ENCODE results near the gene GALNT7.
"Not testable (repeated sequence)": the region's sequence is repeated elsewhere in the genome, so short reads cannot be mapped to it uniquely, and the experiment has no call there.

The GALNT7 gene

DNA sequence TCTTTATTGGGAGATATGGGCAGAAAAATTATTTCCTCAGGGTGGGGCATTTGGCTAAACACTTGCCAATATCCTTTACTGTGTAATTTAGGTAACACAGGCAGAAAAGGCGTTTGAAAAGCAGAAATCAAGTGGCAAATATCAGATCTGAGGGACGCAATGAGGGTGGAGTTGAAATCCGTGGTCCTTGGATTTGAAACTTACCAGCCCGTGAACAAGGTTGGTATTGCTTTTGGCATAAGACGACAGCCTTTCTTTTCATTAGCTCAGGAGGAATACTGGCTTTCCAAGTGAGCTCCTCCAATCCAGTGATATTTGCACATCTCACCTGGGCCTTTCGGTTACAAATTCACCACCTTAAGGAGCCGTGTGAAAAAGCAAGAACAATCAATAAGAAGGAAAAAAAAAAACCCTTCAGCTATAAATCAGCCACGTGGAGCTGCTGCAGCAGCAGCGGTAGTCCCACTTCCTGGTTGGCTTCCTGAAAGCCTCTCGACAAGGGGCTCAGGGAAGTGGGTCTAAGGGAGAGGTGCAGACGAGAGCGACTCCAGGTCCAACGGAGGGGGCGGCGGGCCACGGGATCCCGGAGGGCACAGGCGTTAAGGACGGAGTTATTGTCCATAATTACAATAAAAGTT is 734 bp upstream of the GALNT7 start:
- DNase-seq: no peak

DNA sequence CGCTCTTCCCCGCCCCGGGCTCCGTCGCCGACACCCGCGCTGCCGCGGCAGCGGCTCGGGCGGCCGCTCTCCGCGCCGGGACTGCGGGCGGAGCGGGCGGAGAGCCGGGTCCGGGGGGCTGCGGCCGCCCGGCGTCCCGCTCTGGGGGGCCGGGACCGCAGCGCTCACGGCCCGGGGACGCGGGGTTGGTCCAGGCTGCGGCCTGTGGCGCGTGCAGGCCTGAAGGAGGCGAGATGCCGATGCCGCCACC is 492 bp downstream of the GALNT7 start:
- DNase-seq: no peak

DNA sequence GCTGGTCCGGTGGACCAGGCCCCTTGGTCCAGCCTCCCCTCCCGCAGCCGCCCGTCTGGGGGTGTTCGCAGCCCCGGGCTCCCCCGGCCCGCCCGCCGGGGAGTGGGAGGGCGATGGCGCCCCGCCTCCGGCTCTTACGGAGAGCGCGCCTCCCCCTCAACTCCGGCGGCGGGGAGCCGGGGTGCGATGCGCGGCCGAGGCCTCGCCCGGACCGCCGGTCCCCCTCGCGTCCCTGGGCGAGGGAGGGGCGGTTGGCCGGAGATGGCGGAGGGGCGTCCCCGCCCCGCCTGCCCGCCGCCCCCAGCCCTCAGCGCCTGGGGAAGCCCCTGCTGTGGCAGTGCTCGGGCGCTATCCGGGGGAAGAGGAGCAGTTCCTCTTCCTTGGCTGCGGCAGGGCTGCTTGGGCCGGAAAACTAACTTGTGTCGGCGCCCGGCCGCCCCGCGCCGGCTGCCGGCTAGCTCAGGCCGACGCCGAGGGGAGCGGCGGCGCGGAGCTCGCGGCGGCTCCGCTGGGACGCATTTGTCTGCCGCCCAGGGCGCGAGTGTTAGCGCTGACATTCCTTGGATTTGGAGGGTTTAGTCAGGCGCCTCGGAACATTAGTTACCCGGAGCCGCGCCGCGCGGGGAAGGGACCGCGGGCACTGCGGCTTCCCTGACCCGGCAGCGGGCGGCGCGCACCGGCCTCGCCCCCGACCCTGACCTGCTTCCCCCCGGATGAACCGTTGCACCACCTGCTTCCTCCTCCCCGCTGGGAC is 994 bp downstream of the GALNT7 start:
- DNase-seq: peak; percentile 49

DNA sequence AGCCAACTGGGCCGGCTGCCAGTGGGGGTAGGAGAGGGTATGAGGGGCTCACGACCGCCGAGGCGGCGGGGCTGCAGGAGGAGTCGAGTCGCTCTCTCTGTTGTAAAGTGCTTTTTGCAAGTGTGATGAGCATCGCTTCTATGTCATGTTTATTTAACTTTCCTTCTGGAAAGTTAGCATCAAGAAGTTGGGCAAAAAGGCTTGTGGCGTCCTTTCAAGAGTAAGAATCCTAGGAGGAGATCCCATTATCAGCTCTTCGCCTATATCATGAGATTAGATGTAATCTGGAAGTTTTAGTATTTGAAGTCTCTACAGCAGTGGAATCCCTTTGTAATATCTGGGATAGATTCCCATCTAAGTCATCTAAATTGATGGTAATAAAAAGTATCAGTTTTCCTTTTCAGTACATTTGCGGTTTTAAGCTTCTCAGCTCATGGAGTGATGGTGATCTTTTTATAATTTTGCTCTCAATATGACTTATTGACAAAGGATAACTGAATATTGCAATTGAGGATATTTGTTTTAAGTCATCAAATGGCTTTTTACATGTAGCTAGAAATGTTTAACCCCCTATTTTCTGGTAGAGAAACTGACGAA is 1.7 kb downstream of the GALNT7 start:
- no peak for DNase-seq

DNA sequence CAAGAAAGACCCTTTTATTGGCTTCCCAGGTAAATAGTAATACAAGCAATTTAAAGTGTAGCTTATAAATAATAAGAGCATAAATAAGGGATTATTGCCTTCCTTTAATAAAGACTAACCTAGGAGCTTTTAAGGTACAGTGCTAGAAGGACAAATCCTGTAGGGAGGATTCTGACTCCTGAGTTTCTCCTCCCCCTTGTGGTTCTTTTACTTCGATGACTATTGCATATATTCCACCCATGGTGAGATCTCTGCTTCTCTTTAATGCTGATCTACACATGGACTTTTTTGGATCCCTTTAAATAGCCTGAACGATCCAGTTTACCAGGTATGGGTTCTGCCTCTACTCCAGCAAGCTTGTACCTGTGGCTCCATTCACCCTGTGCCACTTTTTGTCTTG is 2.5 kb downstream of the GALNT7 start:
- DNase-seq: peak; percentile 42

DNA sequence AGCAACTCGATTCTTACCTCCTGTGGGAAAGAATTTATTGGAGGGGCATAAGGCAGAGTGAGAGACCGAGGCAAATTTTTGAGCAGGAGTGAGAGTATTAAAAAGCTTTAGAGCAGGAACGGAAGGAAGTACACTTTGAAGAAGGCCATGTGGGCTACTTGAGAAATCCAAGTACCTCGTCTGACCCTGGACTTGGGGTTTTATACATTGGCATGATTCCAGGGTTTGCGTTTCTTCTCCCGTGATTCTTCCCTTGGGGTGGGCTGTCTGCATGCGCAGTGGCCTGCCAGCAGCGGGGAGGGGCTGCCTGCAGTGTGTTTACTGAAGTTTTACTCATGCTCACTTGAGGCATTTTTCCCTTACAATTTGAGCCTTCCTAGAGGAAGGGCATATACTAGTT is 3.4 kb downstream of the GALNT7 start:
- DNase-seq: no peak

DNA sequence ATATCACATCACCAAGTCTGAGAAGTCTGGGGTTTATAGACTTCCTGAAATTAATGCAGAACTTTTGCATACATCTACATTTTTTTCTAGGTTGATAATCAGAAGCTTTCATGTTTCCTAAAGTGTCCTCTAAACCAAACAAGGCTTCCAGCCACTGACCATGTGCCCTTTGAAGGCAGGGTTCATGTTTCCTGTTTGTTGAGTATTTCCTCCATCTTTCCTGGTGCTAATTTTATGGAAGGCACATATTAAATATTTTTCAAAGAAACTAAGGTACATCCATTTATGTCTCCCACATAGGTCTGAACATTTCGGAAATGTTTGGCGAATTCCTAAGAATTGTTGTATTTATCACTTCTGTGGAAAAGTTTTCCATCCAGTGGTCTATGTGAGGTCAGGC is 5.6 kb downstream of the GALNT7 start:
- DNase-seq: no peak

DNA sequence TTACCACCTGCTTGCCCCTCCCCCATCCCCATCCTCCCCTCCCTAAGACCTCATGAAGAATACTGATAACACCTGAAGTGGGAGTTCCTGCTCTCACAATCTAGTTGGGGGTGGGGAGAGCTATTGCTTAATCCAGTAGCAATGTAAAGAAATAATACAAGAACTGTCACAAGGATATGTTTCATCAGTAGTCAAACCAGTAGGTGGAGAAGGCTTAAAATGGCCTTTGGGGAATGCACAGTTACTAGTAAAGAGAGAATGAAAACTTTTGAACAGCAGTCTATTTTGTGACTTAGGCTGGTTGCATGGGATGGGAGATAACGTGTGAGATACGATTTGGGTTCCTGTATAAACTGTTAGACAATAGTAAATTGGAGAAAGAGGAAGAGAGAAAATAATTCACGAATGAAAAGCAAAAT is 6.0 kb downstream of the GALNT7 start:
- DNase-seq: no peak

DNA sequence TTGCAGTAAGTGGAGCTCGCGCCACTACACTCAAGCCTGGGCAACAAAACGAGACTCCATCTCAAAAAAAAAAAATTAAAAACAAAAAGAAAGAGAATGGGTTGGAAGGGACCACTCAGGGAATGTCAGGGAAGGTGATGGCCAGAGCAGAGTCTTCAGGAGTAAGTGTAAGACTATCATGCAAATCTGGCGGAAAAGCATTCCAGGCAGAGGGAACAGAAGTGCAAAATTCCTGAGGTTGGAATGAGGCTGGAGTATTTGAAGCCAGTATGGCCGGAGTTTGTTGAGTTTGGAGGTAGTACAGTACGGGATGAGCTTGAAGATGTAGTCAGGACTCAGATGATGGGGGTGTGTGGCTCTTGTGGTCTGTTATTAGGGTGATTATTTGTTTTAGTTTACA is 7.4 kb downstream of the GALNT7 start:
- DNase-seq: no peak

DNA sequence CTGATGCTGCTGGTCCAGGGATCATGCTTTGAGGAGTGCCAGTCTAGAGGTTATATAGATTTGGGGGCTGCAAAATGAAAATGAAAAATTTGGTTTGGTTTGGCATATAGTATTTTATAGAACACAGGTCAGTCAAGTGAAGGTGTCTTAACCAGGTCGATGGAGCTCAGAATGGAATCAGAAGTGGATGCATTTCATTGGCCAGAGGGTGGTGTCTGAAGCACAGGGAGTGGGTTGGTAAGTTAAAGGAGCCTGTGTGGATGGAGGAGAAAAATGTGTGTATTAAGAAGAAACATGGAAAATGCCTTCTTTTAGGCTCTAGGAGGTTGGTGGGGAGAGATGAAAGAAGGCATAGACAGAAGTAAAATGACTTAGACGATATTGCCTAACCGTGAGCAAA is 8.6 kb downstream of the GALNT7 start:
- DNase-seq: no peak

DNA sequence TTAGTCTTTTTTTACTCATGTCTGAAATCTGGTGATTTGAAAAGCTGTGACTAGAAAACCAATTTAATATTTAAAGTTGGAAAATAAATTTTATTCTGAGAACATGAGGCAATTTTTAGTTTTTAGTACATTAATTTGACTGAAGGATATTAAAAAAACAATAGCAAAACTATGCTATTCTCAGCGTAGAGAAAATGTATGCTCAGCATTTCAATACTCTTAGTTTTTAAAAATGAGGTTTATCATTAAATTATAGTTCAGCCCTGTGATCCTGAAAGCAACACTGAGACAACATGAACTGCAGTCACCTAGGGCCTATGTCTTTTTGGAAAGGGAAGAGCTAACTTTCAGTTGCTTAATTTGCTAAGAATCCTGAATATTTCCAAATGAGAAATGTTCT is 9.5 kb downstream of the GALNT7 start:
- DNase-seq: no peak

DNA sequence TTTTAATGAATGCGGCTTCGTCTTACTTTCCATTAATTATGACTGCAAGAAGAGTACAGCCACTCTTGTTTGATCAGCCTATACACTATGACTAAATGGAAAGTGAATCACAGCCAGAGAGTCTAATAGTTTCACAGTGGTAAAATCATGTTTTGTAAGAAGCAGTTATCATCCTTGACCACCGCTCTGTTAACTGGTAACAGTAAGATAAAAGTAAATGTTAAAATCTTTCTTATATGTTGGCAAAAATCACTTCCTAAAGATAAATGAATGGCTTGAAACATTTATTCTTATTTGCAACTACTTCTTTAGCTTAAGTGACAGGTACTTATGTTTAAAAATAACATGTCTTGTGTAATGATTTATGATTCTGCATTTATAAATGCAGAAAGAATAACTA is 13.2 kb downstream of the GALNT7 start:
- DNase-seq: peak; percentile 62

DNA sequence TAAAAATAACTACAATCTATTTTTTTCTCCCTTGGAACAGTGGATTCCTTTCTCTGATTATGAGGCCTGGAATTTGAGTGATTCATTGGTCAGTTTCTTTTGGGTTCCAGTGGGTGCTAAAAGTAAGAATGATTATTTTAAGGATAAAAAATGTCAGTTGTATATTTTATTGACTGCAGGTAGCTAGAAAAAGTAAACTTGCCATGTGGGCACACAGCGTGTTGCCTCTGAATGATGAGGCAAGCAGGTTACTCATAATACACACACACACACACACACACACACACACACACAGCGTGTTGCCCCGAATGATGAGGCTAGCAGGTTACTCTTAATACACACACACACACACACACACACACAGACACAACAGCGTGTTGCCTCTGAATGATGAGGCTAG is 13.8 kb downstream of the GALNT7 start:
- peak; percentile 85 for DNase-seq

DNA sequence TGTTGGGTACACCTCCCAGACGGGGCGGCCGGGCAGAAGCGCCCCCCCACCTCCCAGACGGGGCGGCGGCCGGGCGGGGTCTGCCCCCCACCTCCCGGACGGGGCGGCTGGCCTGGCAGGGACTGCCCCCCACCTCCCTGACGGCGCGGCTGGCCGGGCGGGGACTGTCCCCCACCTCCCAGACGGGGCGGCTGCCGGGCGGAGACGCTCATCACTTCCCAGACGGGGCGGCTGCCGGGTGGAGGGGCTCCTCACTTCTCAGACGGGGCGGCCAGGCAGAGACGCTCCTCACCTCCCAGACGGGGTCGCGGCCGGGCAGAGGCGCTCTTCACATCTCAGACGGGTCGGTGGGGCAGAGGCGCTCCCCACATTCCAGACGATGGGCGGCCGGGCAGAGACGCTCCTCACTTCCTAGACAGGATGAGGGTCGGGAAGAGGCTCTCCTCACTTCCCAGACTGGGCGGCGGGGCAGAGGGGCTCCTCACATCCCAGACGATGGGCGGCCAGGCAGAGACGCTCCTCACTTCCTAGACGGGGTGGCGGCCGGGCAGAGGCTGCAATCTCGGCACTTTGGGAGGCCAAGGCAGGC is 15.1 kb downstream of the GALNT7 start:
- DNase-seq: not testable (repeated sequence)

DNA sequence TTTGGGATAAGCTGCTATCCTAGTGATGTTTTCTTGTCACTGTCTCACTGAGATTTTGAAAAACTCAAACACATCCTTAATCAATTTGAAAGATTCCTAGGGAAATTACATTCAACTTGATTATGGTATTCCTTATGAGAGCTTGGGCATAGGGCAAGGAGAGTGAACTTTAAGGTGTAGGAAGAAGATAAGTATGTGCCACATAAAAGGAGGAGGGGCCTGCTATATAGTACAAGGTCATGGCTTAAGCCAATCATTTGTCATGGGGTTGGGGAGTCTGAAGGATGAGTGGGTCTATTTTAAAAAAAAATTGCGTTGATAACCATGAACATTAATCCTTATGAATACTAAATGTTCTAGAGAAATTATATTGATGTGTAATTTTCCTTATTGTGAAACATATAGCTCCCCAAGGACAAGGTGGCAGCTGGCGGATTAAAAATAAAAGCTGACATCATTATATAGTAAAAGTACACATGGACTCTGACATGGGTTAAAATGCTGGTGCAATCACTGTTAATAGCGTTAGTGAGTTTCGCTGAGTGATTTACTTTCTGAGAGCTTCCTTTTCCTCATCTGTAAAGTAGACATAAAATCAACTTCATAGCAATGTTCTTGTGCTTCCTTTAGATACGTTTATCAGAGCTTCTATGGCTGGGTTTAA is 17.4 kb downstream of the GALNT7 start:
- DNase-seq: no peak

DNA sequence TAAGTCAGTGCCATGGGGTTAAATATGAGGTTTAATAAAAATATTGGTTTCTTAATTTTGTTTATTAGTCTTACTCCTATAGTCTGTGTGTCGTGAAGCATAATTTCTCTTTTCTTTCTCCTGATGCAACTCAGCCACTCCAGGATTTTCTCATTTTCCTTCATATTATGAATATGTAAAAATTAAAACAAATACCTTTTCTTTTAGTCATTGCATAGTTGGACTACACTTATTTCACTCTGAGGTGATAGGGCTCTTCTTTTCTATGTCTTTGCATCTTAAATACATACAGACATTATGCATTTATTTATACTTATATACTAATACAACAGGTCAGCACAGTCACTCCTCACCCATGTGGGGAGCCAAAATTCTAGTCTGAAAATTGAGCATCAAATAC is 19.1 kb downstream of the GALNT7 start:
- no peak for DNase-seq

DNA sequence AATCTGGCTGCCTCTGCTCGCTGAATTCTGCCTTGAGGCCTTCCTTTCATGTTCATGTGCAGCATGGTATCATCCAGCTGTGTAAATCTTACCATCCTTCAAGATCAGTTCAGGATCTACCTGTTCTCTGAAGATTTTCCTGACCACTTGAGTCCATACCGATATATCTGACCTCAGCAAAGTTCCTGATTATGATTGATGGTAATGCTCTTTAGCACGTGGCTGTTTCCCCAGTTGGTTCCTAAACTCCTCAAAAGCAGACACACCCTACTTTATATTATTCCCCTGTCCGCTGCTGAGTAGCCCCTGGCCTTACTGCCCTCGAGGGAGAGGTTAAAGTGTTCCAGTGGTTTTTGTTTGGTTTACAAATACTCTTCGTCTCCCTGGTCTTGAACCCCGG is 20.0 kb downstream of the GALNT7 start:
- DNase-seq: no peak

DNA sequence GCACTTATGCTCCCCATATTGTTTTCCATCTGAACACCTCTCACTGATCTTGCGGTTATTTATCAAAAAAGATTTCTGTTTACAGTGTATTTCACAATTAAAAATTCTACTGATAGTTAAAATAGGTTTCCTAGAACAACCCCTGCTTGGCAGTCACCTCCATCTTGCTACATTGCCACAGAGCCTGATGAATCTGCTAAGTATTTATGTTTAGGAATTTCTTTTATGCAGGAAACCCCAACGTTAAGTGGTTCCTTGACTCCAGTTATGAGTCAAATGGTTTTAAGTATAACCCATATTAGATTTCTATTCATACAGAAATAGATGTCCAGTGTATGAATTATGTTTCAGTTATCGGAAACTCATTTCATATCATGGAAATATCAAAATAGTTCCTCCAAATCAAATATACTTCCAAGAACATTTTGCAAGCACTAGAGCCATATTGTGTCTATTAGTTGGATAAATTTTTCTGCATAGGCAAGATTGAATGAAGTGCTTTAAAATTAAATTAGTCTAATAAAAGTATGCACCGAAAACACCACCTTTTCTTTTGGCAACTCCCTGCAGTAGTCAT is 20.6 kb downstream of the GALNT7 start:
- DNase-seq: peak; percentile 66

DNA sequence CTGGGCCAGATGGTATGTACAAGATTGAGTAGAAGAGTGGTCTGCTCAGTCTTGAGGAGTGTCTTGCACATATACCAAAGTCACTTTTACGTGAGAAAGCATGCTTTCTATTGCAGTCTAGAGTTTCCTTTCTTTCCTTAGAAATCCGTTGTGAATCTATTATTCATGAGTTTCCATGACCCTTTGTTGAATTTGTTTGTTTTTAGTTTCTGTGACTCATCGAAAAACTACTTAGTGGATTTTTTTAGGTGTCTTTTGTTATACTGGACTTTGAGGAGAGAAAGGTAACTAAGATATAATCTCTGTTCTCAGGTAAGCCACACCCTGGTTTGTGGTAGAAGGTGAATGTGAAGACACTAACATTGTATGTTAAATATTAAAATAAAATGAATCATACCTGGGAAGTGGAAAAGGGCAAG is 23.0 kb downstream of the GALNT7 start:
- DNase-seq: no peak

DNA sequence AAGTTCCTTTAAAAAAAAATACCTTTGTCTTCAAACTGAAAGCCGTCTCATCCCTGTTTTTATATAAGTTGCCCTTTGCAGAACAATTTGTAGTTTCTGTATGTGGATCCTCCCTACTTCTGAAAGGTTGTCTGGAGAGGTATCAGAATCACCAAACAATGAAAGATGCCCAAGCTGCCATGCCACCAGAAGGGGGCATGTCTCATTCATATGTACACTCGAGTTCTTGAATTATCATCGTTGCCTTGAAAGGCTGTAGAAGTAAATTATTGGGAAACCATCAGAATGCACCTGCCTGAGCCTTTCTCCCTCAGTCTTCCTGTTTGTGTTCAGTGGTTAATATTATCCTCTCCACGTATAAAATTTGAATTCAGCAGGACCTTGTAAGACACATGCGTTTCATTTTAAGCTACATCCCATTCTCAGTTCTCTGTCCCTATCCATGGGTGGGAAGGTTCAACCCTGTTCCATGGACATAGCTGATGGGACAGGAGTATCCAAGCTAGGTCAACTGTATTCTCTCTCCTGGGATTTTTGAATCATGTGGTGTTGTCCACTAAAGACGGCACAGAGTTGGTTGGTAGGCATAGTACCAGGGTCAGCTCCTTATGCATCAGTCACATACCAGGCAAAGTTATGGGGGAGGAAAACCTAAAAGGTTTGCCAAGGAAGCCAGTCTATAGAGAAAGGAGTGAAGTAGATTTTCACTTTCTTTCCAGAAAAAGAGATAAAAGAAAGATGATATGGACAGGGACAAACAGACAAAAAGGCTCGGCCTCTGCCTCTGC is 24.0 kb downstream of the GALNT7 start:
- DNase-seq: no peak

DNA sequence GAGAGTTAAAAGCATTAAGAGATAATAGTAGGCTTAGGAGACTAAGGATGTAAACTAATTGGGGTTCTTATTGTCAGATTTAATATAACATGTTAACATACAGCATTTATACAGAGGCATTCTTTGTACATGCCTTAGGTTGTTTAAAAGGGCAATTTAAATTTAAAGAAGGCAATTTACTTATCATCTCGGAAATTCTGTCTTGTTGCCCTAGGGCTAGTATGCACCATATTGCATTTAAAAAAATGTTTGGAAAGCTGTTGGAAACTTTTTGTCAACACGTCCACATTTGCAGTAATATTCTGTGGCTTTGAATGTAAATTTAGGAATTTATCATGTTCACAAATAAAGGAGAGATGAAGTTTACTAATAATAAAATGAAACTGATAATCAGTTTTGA is 25.5 kb downstream of the GALNT7 start:
- no peak for DNase-seq

DNA sequence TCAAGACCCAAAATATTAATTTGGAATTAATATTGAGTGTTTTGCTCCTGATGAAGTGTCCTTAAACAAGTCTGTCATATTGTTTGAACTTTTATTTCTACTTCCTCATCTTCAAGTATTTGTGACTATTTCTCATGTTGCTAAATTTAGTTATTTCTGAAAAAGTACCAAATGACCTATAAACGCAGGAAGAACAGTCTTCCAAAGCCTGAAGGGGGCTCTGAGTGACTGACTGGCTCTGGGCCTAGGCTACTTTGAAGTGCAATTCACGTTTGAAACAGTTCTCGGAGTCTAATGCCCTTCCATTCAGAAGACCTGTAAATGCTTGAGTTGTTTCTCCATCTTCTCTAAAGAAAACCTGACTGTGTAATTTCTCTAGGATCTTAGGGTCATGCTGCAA is 26.5 kb downstream of the GALNT7 start:
- DNase-seq: no peak

DNA sequence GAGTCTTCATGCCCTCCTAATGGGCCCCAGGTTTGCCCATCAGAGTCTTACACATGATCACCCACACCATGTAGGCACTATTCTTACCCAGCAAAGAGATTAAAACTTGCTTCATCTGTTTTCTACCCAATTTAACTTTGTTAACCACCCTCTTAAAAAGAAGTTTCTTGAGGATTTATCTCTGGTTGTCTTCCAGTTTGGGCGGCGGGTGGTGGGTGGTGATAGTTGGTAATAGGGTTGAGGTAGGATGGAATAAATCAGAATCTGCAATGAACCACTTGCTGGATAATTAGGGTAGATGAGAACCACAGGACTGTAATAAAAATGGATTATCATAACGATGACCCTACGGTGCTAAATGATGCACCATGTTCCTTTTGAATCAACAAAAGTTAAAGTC is 30.9 kb downstream of the GALNT7 start:
- DNase-seq: no peak
